SK-N-SH treated with all-trans-retinoic acid at 6 μM for 48 hours (cell line): ENCODE measurements around the gene PRDM10.
A peak's percentile ranks its signal among the peaks of the same experiment; 100 is the strongest.

Experiments
- ATAC-seq: fragments of 200-7000 bp; cut with Tn5 transposase; 3 replicates; pipeline ENCODE4 v1.9.1; 2020; ENCODE audit warnings: mild to moderate bottlenecking, moderate library complexity
- ARNTL ChIP-seq: fragments of 450-650 bp; formaldehyde crosslinking; IDR thresholded peaks from 2 replicates; pipeline ENCODE4 v1.5.0; 2020; ENCODE audit warnings: low read depth, mild to moderate bottlenecking, moderate library complexity, borderline replicate concordance
- BACH2 ChIP-seq: fragments of 250-450 bp; sonication (Bioruptor Pico); IDR thresholded peaks from 2 replicates; pipeline ENCODE4 v1.9.0; 2021; ENCODE audit warnings: mild to moderate bottlenecking, borderline replicate concordance
- CSDC2 ChIP-seq: fragments of 250-450 bp; sonication (Bioruptor Pico); IDR thresholded peaks from 2 replicates; pipeline ENCODE4 v1.5.0; 2020; ENCODE audit warnings: mild to moderate bottlenecking, moderate library complexity
- ESRRG ChIP-seq: fragments of 250-450 bp; sonication (Bioruptor Pico); IDR thresholded peaks from 2 replicates; pipeline ENCODE4 v1.6.1; 2021; ENCODE audit warnings: mild to moderate bottlenecking
- GLIS3 ChIP-seq: fragments of 250-450 bp; sonication (Bioruptor Pico); IDR thresholded peaks from 2 replicates; pipeline ENCODE4 v1.5.0; 2020; ENCODE audit warnings: mild to moderate bottlenecking, moderate library complexity
- ISL1 ChIP-seq: fragments of 250-450 bp; sonication (Bioruptor Pico); IDR thresholded peaks from 2 replicates; pipeline ENCODE4 v2.1.2; 2022; ENCODE audit warnings: mild to moderate bottlenecking, moderate library complexity
- SNAI2 ChIP-seq: fragments of 250-450 bp; sonication (Bioruptor Pico); IDR thresholded peaks from 2 replicates; pipeline ENCODE4 v1.5.0; 2020; ENCODE audit warnings: mild to moderate bottlenecking, moderate library complexity
- TCF4 ChIP-seq: fragments of 250-450 bp; sonication (Bioruptor Pico); IDR thresholded peaks from 2 replicates; pipeline ENCODE4 v1.8.0; 2021; ENCODE audit warnings: mild to moderate bottlenecking, moderate library complexity, borderline replicate concordance
- TOX ChIP-seq: fragments of 250-450 bp; sonication (Bioruptor Pico); IDR thresholded peaks from 2 replicates; pipeline ENCODE4 v1.8.0; 2021; ENCODE audit warnings: mild to moderate bottlenecking, moderate library complexity, borderline replicate concordance
- ZC3H10 ChIP-seq: fragments of 250-450 bp; sonication (Bioruptor Pico); IDR thresholded peaks from 2 replicates; pipeline ENCODE4 v1.5.1; 2021; ENCODE audit warnings: mild to moderate bottlenecking, moderate library complexity
- ZFP3 ChIP-seq: fragments of 250-450 bp; sonication (Bioruptor Pico); IDR thresholded peaks from 2 replicates; pipeline ENCODE4 v1.5.0; 2020; ENCODE audit warnings: mild to moderate bottlenecking, moderate library complexity
- ZNF565 ChIP-seq: fragments of 450-650 bp; formaldehyde crosslinking; conservative IDR thresholded peaks from 2 replicates; pipeline ENCODE4 v1.5.0; 2020; ENCODE audit warnings: low read depth, mild to moderate bottlenecking, moderate library complexity
- ZNF70 ChIP-seq: fragments of 450-650 bp; formaldehyde crosslinking; IDR thresholded peaks from 2 replicates; pipeline ENCODE4 v1.5.0; 2020; ENCODE audit warnings: mild to moderate bottlenecking, moderate library complexity
- ZNF8 ChIP-seq: fragments of 450-650 bp; formaldehyde crosslinking; IDR thresholded peaks from 2 replicates; pipeline ENCODE4 v1.5.0; 2020; ENCODE audit warnings: mild to moderate bottlenecking, moderate library complexity
- TF ChIP-seq, protein P1 (sequence below): fragments of 250-450 bp; sonication (Bioruptor Pico); IDR thresholded peaks from 2 replicates; pipeline ENCODE4 v1.5.0; 2020; ENCODE audit warnings: mild to moderate bottlenecking, moderate library complexity
- TF ChIP-seq, protein P2 (sequence below): fragments of 250-450 bp; sonication (Bioruptor Pico); IDR thresholded peaks from 2 replicates; pipeline ENCODE4 v1.8.0; 2021; ENCODE audit warnings: low read depth, mild to moderate bottlenecking, moderate library complexity, borderline replicate concordance
- TF ChIP-seq, protein P3 (sequence below): fragments of 250-450 bp; sonication (Bioruptor Pico); IDR thresholded peaks from 2 replicates; pipeline ENCODE4 v1.5.1; 2020; ENCODE audit warnings: low read depth, mild to moderate bottlenecking, moderate library complexity
- TF ChIP-seq, protein P4 (sequence below): fragments of 250-450 bp; sonication (Bioruptor Pico); IDR thresholded peaks from 2 replicates; pipeline ENCODE4 v1.8.0; 2020; ENCODE audit warnings: mild to moderate bottlenecking, moderate library complexity, borderline replicate concordance

PRDM10 gene

DNA sequence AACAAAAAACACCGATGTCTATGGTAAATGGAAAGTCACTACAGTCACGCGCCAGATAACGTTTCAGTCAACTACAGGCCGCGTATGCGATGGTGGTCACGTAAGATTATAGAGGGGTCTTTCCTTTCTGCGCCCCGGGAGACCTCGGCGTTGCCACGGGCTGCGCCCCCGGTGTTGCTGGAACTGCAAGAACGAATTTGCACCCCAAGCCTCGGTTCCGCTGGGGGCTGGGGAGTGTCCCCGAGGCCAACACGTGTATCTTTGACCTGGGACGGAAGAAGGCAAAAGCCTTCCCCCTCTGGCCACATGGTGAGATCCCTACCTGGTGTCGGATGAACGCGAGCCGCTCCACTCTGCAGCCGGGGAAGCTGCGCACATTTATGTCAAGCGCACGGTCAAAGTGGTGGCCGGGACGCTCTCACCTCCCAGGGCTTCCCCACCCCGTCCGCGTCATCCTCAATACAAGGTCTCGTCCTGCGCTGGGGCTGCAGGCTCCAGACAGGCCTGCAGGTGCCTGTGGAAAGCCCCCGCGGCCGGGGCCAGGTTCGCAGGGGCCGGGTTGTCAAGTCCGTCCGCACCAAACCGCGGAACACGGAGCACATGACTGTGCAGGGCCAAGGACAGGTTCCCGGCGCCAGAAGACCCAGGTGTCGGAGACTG is 37.8 kb upstream of the PRDM10 start:
- TF ChIP-seq CSDC2 (CRISPR knock-in tag) = no peak
- TF ChIP-seq, protein P1, sequence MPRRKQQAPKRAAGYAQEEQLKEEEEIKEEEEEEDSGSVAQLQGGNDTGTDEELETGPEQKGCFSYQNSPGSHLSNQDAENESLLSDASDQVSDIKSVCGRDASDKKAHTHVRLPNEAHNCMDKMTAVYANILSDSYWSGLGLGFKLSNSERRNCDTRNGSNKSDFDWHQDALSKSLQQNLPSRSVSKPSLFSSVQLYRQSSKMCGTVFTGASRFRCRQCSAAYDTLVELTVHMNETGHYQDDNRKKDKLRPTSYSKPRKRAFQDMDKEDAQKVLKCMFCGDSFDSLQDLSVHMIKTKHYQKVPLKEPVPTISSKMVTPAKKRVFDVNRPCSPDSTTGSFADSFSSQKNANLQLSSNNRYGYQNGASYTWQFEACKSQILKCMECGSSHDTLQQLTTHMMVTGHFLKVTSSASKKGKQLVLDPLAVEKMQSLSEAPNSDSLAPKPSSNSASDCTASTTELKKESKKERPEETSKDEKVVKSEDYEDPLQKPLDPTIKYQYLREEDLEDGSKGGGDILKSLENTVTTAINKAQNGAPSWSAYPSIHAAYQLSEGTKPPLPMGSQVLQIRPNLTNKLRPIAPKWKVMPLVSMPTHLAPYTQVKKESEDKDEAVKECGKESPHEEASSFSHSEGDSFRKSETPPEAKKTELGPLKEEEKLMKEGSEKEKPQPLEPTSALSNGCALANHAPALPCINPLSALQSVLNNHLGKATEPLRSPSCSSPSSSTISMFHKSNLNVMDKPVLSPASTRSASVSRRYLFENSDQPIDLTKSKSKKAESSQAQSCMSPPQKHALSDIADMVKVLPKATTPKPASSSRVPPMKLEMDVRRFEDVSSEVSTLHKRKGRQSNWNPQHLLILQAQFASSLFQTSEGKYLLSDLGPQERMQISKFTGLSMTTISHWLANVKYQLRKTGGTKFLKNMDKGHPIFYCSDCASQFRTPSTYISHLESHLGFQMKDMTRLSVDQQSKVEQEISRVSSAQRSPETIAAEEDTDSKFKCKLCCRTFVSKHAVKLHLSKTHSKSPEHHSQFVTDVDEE (CRISPR knock-in tag) = no peak
- no peak for TF ChIP-seq ISL1 (CRISPR knock-in tag)
- TF ChIP-seq TOX (CRISPR knock-in tag) = no peak
- no peak for TF ChIP-seq ZNF8 (CRISPR knock-in tag)
- TF ChIP-seq BACH2 (CRISPR knock-in tag) = no peak
- no peak for TF ChIP-seq ARNTL (CRISPR knock-in tag)
- ATAC-seq = no peak

DNA sequence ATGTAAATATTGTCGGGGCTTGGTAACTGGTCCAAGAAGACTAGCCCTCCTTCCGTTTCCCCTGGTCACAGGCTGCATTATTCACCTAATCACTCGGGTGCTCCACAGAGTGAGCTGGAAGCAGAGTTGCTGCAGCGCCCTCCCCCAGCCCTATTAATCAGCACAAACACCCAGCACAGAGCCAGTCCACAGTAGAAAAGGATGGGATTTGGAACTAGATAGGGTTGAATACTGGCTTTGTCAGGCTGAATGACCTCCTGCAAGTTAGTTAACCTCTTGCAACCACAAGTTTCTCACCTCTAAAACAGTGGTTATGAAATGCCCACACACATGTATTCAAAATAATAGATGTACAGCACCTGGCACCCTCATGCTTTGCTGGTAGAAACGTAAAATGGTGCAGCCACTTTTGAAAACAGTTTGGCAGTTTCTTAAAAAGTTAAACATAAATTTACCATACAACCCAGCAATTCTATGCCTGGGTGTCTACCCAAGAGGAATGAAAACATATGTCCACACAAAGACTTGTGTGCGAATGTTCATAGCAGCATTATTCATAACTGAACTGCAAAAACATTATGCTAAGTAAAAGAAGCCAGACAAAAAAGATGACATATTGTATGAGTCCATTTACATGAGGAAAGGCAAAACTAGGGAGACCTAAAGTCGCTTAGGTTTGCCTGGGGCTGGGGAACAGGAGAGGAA is 35.4 kb upstream of the PRDM10 start:
- peak; percentile 47; the same call in 2 of the 3 replicates for ATAC-seq
- TF ChIP-seq ZNF70 (CRISPR knock-in tag) (no peak), TCF4 (no peak), CSDC2 (CRISPR knock-in tag) (no peak), ZC3H10 (CRISPR knock-in tag) (no peak), ISL1 (CRISPR knock-in tag) (no peak), GLIS3 (CRISPR knock-in tag) (no peak), SNAI2 (CRISPR knock-in tag) (no peak), ZNF565 (CRISPR knock-in tag) (no peak), BACH2 (CRISPR knock-in tag) (no peak), ZFP3 (CRISPR knock-in tag) (no peak), ESRRG (CRISPR knock-in tag) (no peak)
- TF ChIP-seq, protein P2, sequence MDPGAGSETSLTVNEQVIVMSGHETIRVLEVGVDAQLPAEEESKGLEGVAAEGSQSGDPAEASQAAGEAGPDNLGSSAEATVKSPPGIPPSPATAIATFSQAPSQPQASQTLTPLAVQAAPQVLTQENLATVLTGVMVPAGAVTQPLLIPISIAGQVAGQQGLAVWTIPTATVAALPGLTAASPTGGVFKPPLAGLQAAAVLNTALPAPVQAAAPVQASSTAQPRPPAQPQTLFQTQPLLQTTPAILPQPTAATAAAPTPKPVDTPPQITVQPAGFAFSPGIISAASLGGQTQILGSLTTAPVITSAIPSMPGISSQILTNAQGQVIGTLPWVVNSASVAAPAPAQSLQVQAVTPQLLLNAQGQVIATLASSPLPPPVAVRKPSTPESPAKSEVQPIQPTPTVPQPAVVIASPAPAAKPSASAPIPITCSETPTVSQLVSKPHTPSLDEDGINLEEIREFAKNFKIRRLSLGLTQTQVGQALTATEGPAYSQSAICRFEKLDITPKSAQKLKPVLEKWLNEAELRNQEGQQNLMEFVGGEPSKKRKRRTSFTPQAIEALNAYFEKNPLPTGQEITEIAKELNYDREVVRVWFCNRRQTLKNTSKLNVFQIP (CRISPR knock-in tag) = no peak
- TF ChIP-seq, protein P1 (CRISPR knock-in tag) = no peak
- TF ChIP-seq, protein P3, sequence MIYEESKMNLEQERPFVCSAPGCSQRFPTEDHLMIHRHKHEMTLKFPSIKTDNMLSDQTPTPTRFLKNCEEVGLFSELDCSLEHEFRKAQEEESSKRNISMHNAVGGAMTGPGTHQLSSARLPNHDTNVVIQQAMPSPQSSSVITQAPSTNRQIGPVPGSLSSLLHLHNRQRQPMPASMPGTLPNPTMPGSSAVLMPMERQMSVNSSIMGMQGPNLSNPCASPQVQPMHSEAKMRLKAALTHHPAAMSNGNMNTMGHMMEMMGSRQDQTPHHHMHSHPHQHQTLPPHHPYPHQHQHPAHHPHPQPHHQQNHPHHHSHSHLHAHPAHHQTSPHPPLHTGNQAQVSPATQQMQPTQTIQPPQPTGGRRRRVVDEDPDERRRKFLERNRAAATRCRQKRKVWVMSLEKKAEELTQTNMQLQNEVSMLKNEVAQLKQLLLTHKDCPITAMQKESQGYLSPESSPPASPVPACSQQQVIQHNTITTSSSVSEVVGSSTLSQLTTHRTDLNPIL (CRISPR knock-in tag) = no peak
- TF ChIP-seq, protein P4, sequence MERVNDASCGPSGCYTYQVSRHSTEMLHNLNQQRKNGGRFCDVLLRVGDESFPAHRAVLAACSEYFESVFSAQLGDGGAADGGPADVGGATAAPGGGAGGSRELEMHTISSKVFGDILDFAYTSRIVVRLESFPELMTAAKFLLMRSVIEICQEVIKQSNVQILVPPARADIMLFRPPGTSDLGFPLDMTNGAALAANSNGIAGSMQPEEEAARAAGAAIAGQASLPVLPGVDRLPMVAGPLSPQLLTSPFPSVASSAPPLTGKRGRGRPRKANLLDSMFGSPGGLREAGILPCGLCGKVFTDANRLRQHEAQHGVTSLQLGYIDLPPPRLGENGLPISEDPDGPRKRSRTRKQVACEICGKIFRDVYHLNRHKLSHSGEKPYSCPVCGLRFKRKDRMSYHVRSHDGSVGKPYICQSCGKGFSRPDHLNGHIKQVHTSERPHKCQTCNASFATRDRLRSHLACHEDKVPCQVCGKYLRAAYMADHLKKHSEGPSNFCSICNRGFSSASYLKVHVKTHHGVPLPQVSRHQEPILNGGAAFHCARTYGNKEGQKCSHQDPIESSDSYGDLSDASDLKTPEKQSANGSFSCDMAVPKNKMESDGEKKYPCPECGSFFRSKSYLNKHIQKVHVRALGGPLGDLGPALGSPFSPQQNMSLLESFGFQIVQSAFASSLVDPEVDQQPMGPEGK (CRISPR knock-in tag) = no peak
